ENCODE results near the gene CD247. TPM values are rescaled to one million over a fixed set of nuclear protein-coding genes. Genes with fewer than 3 reads are reported as not detected.

CD247 gene
- total RNA-seq, 1 donor from 2014 or later, result 0.58 TPM

- Mint-ChIP-seq H3K27ac (no peak overlapping the region), H3K9me3 (no peaks in the 10 kb centered on the region), H3K36me3 (no peaks in the 10 kb centered on the region), H3K4me1 (ENCODE audit: unreplicated experiment) (peaks cover 16% of the 10 kb centered on the region), H3K4me3 (no peak overlapping the region), H3K27me3 (peaks cover 13% of the 10 kb centered on the region)
- no peak for TF ChIP-seq CTCF (conservative IDR thresholded peaks at IDR 0.05)
- DNase-seq (ENCODE audit: extremely low spot score, unreplicated experiment), result no peak
Measured at GRCh38 chr1:167467752-167468151, 50.6 kb downstream of the CD247 start.

- Mint-ChIP-seq H3K9me3 (no peaks in the 10 kb centered on the region), H3K4me1 (ENCODE audit: unreplicated experiment) (peaks cover 16% of the 10 kb centered on the region), H3K4me3 (no peak overlapping the region), H3K36me3 (no peaks in the 10 kb centered on the region), H3K27me3 (peaks cover 13% of the 10 kb centered on the region), H3K27ac (no peak overlapping the region)
- TF ChIP-seq CTCF (conservative IDR thresholded peaks at IDR 0.05), result no peak
- no peak for DNase-seq (ENCODE audit: extremely low spot score, unreplicated experiment)
Measured at GRCh38 chr1:167467126-167467710, 51.1 kb downstream of the CD247 start.

- Mint-ChIP-seq H3K27ac (no peak overlapping the region), H3K4me1 (ENCODE audit: unreplicated experiment) (peaks cover 16% of the 10 kb centered on the region), H3K9me3 (no peaks in the 10 kb centered on the region), H3K27me3 (peaks cover 13% of the 10 kb centered on the region), H3K4me3 (no peak overlapping the region), H3K36me3 (no peaks in the 10 kb centered on the region)
- no peak for TF ChIP-seq CTCF (conservative IDR thresholded peaks at IDR 0.05)
- no peak for DNase-seq (ENCODE audit: extremely low spot score, unreplicated experiment)
Measured at GRCh38 chr1:167465743-167466142, 52.6 kb downstream of the CD247 start.

GRCh38 chr1:167465018-167465417 lies 53.3 kb downstream of the CD247 start:
- Mint-ChIP-seq H3K27me3 (peaks cover 13% of the 10 kb centered on the region), H3K36me3 (no peaks in the 10 kb centered on the region), H3K4me3 (no peak overlapping the region), H3K9me3 (no peaks in the 10 kb centered on the region), H3K4me1 (ENCODE audit: unreplicated experiment) (peaks cover 16% of the 10 kb centered on the region), H3K27ac (no peak overlapping the region)
- DNase-seq (ENCODE audit: extremely low spot score, unreplicated experiment), result no peak
- no peak for TF ChIP-seq CTCF (conservative IDR thresholded peaks at IDR 0.05)

- Mint-ChIP-seq H3K27me3 (peaks cover 13% of the 10 kb centered on the region), H3K4me3 (no peak overlapping the region), H3K27ac (no peak overlapping the region), H3K9me3 (no peaks in the 10 kb centered on the region), H3K36me3 (no peaks in the 10 kb centered on the region), H3K4me1 (ENCODE audit: unreplicated experiment) (peaks cover 16% of the 10 kb centered on the region)
- DNase-seq (ENCODE audit: extremely low spot score, unreplicated experiment), result no peak
- TF ChIP-seq CTCF (conservative IDR thresholded peaks at IDR 0.05), result no peak
Measured at GRCh38 chr1:167463875-167464575, 54.3 kb downstream of the CD247 start.
